Brain microvascular endothelial cell (primary cell): ENCODE data around the gene SOX13.

Experiments used
- DNase-seq: peaks from one replicate; pipeline ENCODE4 v3.0.0-alpha.2; 2020
- H3K27ac ChIP-seq: fragments of 250-450 bp; sonication (Bioruptor Pico); 2 replicates; pipeline ENCODE4 v1.5.1; 2020; ENCODE audit warnings: mild to moderate bottlenecking, moderate library complexity
- H3K27me3 ChIP-seq: fragments of 250-450 bp; sonication (Bioruptor Pico); replicated peaks from 2 replicates; pipeline ENCODE4 v1.5.1; 2020; ENCODE audit warnings: mild to moderate bottlenecking
- H3K36me3 ChIP-seq: fragments of 250-450 bp; sonication (Bioruptor Pico); replicated peaks from 2 replicates; pipeline ENCODE4 v1.5.1; 2020; ENCODE audit warnings: mild to moderate bottlenecking
- H3K4me3 ChIP-seq: 2 replicates; pipeline ENCODE4 v1.5.1; 2011; ENCODE audit warnings: low read depth, mild to moderate bottlenecking, control low read depth, low read length, moderate library complexity
- CTCF ChIP-seq: IDR thresholded peaks from 2 replicates; pipeline ENCODE4 v1.5.1; 2011; ENCODE audit warnings: low read depth, mild to moderate bottlenecking, moderate library complexity, low read length, control low read depth, inconsistent platforms; ENCODE audit errors: missing control alignments
- in situ Hi-C: cut with HindIII; loops from 2 replicates; pipeline ENCODE4 v1.10.0; 2017; ENCODE audit warnings: low sequenced_read_pairs, low pct_ligation_motif_present

Gene SOX13

DNA sequence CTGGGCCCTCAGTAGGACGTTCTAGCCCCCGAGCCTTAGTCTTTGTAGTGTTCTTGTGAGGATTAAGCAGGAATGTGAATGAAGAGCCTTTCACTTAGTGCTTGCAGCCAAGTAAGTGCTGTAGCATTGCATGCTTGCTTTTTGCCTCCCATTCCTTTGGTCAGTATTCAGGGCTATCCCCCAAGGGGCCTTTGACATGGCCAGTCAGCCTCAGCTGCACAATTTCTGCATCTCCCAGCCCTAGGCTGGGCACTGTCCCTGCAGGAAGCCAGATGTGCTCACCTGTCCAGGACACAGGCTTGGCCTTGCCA lies 30.5 kb downstream of the SOX13 start:
- Histone ChIP-seq H3K27me3 (no peaks in the 10 kb centered on the region), H3K4me3 (no peak overlapping the region), H3K36me3 (no peaks in the 10 kb centered on the region), H3K27ac (no peak overlapping the region)
- no peak for DNase-seq
- in situ Hi-C loops: no loop called here
- TF ChIP-seq CTCF: no peak

DNA sequence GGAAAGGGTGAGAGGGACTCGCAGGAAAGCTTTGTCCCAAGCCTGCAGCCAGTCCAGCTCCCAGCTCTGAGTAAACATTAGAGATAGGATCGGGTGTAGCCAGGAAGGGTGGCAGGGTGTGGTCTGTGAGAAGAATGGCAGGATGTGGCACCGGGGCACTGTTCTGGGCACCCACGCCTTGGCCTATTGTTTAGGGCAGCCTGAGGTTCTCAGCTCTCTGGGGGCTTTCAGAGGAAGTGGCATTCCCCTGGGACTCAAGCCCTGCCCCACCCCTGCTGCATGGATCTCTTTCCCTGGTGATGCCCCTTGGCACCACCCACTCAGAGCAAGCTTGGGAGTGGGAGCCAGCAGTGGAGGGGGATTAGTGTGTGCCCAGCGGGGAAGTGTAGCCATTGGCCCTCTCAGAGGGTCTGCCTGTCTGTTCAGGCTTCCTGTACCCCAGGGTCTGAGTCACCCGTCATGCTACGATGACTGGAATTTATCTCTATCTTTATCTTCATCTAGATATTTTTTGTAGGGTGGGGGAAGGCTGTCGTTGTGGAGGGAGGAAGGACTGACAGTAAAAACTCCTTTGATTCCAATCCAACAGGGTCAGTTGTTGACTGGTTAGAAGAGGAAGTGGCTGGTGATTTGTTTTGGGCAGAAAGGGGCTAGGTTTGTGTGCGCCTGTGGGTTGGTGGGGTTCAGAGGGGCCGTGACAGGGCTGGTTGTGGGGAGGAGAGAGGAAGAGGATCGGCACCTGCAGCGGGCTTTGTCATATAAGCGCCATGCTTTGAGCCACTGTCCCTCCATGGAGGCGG lies 31.6 kb downstream of the SOX13 start:
- H3K4me3 ChIP-seq: no peak overlapping the region
- no peak for TF ChIP-seq CTCF
- H3K36me3 ChIP-seq: no peaks in the 10 kb centered on the region
- no peaks in the 10 kb centered on the region for H3K27me3 ChIP-seq
- peak overlapping the region; percentile 73 for H3K27ac ChIP-seq
- peak; percentile 77 for DNase-seq
- in situ Hi-C loops: no loop called here

DNA sequence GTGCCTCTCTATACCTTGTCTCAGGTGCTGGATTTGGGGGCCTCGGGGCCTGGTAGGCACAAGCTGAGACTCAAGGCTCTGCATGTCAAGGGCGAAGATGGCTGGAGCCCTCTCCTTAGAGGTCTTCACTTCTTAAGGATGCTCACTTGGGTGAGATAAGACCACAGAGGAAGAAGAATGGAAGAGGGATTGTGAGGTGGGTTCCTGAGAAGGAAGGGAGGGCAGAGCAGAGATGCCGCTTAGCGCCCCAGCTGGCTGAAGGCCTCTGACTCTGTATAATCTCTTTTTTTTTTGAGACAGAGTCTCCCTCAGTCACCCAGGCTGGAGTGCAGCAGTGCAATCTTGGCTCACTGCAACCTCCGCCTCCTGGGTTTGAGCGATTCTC lies 32.2 kb downstream of the SOX13 start:
- in situ Hi-C loops: no loop called here
- Histone ChIP-seq H3K27me3 (no peaks in the 10 kb centered on the region), H3K4me3 (no peak overlapping the region), H3K27ac (peak overlapping the region; percentile 73), H3K36me3 (no peaks in the 10 kb centered on the region)
- TF ChIP-seq CTCF: no peak
- no peak for DNase-seq

- no peak for TF ChIP-seq CTCF
- Histone ChIP-seq H3K27me3 (no peaks in the 10 kb centered on the region), H3K36me3 (no peaks in the 10 kb centered on the region), H3K27ac (no peak overlapping the region), H3K4me3 (no peak overlapping the region)
- in situ Hi-C loops: no loop called here
- no peak for DNase-seq
Observed at GRCh38 chr1:204106825-204107224, 33.9 kb downstream of the SOX13 start.

- DNase-seq: no peak
- in situ Hi-C loops: no loop called here
Observed at GRCh38 chr1:204107892-204108291, 35.0 kb downstream of the SOX13 start.

More at GRCh38 chr1:204107892-204108291, 35.0 kb downstream of the SOX13 start:
- H3K27me3 ChIP-seq: no peaks in the 10 kb centered on the region
- no peak overlapping the region for H3K4me3 ChIP-seq
- TF ChIP-seq CTCF: no peak
- H3K27ac ChIP-seq: no peak overlapping the region
- H3K36me3 ChIP-seq: no peaks in the 10 kb centered on the region
